CD4-positive, alpha-beta T cell treated with Interleukin-21 for 1 hour (primary cell): ENCODE results near the gene CNOT2.

Experiments
- DNase-seq: peaks from one replicate; pipeline ENCODE4 v3.0.0-alpha.2; 2020

CNOT2 gene

DNA sequence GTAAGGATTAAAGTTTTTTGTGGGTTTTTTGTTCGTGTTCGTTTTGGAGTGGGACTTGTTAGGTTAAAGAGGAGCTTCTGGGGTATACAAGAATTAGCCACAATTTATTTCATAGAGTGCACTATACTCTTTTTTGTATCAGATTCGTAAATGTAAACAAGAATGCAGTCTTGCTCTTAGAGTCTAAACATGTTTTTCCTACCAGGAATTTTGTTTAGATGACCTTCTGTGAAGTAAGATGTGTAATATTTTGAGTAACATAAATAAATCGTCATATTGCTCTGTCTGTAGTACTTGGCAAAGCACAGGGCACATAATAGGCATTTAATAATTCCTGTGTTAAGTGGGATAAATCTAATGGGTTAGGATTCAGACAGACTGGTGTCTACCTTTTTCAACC, 9.6 kb downstream of the CNOT2 start:
- DNase-seq: no peak

DNA sequence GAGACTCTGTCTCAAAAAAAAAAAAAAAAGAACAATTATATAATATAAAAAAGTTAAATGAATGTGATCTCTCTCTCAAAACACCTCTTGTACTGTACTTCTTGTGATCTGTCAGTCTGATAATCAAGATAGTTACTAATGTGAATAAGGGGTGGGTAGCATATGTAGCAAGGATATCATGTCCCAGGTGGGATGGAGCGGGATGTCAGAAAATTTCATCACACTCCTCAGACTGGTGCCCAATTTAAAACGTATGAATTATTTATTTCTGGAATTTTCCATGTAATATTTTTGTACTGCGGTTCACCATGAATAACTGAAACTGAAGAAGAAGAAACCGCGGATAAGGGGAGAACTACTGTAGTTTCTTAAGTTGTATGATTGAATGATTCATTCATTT, 11.0 kb downstream of the CNOT2 start:
- no peak for DNase-seq

DNA sequence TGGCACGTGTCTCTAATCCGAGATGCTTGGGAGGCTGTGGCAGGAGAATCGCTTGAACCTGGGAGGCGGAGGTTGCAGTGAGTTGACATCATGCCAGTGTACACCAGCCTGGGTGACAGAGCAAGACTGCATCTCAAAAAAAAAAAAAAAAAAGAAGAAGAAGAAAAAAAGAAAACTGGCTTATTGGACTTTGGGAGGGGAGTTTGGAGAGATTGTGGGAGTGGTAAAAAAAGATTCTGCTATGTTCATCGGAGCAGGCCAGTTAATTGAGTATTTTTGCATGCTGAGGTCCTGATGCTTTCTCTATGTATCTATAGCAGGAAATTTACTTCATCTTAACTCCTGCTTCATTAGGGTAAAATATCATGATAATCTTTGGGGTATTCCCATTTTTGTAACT, 11.6 kb downstream of the CNOT2 start:
- DNase-seq: no peak

DNA sequence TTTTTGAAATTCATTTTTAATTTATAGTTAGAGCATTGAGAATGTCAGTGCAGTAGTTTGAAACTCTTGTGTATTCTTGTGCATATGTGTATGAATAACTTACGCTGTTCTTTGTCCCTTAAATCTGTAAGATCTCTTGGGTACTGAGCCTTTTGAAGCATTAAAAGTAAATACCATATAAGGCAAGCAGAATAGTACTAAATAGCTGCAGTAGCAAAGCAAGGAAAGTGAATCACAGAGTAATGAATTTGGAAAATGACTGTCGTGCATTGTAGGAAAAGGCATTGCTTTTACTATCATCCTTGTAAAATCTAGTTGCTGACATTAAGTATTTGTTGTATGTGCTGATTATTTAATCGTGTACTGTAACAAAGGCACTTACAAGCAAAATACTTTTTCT, 12.1 kb downstream of the CNOT2 start:
- no peak for DNase-seq

DNA sequence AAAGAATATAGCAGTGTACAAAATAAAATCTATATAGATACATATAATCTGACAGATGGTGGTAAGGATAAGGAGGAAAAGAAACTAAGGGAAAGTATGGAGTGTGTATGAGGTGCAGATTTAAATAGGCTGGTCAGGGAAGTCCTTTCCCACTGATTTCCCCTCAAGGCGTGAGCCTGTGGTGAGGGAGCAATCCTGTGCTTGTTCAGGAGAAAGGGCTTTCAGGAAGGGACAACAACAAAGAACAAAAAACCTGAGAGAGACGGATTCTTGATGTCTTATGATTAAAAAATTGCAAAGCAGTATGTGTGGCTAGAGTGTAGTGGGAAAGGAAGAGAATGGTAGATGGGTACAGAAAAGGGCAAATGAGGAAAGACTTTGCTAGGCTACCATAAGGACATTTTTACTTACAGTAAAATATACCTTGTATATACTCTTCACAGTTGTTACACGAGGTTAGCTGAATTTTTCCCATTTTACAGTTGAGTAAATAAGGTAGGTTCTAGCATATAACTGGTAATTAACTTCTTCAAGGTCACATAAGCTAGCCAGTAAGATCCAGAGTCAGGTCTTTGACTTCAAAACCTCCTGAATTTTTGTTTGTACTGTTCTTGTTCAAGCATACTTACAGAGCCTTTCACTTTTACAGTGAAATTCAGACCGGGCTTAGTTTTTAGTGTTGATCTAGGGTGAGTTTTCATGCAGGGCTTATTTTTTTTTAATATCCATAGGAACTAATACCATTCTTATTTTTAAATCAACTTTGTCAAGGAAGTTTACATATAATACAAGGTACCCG, 15.6 kb downstream of the CNOT2 start:
- DNase-seq: no peak

DNA sequence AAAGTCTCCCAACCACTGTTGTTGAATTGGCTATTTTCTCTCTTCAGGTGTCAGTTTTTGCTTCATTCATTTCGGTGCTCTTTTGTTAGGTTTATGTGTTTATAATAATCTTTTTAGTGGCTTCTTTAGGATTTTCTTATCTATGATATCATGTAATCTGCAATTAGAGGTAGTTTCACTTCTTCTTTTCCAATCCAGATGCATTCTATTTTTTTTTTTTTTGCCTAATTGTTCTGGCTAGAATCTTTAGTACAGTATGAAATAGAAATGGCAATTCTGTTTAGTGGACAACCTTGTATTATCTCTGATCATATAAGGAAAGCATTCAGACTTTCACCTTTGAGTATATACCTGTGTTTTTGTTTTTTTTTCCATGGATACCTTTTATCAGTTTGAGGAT, 17.4 kb downstream of the CNOT2 start:
- no peak for DNase-seq

DNA sequence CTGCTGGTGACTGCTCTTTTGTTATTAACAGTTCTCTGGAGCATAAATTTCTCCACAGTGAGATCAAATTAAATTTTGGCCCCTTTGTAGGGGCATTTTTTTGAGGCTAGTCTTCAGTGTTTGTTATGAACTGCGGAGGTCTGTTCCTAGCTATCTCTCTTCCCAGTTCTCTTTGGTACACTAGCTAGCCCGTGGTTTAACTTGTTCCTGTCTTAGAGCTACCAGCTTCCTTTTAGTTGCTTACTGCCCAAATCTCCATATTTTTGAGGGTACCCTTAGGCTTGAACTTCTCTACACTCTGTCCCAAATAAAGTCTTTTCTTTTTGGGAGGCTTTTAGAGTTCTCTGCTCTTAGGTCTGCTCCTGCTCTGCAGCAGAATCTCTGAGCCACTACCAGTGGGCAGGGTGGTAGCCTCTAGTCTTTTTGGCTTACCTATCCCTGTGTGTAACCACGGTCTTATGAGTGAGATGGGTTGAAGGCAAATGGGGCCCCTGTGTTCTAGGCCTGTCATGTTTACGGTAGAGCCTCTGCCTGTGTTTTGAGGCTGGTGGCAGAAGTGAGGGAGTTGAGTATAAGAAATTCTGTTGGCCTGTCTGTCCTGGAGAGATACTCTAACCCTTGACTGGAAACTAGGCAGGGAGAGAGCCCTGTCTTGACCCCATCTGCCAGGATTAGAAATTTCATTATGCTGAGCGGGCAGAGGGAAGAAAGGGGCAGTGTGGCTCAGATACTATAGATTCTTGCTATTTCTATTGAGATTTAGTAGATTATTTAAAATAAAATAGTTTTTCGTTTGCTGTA, 21.0 kb downstream of the CNOT2 start:
- DNase-seq: no peak

DNA sequence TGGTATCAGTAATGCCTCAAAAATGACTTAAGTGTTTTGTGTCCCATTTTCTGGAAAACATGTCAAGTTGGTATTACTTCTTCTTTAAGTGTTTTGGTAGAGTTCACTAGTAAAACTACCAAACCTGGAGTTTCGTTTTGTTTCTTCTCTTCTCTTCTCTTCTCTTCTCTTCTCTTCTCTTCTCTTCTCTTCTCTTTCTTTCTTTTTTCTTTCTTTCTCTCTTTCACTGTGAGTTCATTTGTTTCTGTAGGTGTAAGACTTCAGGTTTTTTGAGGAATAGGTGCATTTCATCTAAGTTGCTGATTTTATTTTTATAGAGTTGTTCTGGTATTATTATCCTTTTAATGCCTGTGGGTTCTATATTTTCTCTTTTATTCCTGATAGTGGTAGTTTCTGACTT, 21.9 kb downstream of the CNOT2 start:
- no peak for DNase-seq

DNA sequence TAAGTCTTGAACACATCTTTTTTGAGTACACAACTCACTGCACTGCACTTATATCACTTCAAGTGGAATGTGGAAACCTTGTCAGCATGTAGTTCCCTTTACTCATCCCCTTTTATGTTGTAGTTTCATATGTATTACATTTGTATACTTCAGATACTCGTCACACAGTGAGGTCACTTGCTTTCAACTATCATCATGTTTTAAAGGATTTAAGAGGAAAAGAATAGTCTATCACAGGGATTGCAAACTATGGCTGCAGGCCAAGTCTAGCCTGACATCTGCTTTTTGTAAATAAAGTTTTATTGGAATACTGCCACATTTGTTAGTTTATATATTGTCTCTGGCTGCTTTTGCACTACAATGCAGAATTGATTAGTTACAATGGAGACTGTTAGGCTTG, 24.3 kb downstream of the CNOT2 start:
- DNase-seq: no peak

DNA sequence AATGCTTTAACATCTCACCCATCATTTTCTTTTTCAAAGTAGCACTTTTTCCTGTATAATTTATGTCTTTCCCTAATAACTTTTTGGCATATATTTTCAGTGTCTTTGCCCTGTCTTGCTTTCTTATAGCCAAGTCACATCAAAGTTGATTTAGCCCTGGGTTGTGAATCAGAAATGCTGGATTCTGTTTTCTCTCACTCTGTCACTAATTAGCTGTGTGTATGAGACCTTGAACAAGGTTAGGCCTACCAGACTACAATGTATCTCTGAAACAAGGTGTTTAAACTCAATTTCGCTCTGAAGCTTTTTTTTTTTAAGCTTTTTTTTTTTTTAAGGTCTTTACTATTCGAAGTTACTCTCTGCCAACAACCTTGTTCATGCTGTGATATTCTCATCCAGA, 25.7 kb downstream of the CNOT2 start:
- DNase-seq: no peak

DNA sequence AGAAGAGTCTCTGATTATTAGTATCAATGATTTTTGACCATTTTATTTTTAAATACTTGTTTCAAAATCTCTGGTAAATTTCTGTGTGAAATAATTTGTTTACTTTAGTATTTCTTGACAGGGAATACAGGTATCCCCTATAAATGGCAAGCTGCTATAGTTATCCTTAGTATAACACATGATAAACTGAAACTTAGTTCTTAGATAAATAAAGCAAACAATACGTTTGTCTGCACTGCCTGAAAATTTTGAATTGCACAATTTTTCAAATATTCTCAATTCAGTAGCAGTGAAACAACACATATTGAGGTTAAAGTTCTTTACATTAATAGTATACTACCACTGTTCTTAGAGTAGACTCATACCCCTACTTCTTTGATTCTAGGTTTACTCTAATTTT, 26.9 kb downstream of the CNOT2 start:
- no peak for DNase-seq

DNA sequence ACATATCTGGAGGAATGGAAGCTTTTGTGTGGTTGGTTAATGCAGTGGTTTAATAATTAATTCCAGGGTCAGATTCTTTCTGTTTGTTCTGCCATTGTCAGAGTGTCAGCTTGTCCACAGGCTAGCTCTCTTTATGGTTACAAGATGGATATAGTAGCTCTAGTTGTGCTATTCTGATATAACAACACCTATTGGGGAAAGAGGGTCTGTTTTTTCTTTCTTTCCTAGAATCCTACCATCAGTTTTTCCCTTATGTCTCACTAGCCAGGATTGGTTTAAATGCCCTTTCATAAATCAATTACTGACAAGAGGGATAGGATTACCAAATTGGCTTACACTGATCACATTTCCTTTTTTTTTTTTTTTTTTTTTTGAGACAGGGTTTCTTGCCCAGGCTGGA, 27.8 kb downstream of the CNOT2 start:
- DNase-seq: no peak

DNA sequence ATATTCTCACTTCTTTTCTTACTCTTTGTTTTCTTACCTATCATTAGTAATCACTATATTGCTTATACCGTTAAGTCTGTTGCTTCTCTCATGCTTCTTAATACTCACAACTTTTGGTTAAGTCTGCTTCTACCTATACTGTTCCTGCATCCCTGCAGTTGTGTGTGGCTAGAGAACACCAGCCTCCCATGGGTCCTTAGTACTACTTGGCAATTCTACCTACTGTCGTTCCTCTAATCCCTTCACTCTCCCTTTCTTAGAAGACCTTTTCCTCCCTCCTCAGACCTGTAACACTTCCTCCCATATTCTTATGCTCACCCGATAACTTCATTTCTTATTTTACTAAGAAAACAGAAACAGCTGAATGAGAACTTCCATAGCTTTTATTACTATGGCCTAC, 29.3 kb downstream of the CNOT2 start:
- DNase-seq: no peak

DNA sequence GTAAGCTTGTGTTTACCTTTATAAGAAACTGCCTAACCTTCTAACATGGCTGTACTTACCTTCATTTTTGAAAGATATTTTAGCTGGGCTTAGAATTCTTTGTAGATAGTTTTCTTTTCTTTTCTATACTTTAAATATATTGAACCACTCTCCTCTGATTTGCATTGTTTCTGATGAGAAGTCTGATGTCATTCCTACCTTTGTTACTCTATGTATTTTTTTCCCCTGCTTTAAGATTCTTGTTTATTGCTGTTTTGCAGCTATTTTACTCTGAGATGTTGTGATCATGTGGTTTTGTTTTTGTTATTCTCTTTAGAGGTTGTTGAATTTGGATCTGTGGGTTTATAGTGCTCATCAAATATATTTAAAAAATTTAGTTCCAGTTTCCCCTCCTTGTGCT, 31.8 kb downstream of the CNOT2 start:
- DNase-seq: no peak

DNA sequence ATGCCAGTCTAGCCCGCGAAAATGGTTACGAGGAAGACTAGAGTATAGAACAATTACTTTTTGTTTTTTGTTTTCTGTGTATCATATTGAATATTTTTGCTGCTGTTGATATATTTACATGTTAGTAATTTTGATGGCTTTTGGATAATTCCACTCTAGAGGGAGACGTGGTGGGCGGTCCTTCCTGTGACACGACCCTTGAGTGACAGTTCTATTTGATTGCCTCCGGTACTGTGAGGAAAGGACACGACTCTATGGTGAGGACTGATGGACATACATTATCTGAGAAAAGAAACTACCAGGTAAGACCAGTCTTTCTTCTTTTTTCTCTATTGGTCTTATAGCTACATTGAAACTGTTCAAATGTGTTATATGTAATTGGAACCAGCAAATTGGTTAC, 34.7 kb downstream of the CNOT2 start:
- DNase-seq: no peak

DNA sequence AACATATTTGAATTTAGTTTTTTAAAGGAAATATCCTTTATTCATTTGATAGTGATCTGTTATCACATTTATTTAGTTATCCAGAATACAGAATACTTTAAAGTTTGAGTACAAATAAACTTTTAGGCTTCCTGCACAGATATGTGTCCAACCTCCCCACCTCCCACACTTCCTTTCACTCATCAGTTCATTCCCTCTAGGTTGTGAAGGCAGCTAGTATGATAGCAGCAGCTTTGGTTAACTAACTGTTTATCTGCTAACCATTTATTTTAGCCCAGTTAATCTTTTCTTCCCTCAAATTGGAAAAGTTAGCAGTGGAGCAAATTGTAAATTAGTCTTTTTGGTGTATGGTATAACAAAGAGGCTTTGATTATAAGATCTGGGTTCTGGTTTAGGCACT, 35.7 kb downstream of the CNOT2 start:
- DNase-seq: no peak

DNA sequence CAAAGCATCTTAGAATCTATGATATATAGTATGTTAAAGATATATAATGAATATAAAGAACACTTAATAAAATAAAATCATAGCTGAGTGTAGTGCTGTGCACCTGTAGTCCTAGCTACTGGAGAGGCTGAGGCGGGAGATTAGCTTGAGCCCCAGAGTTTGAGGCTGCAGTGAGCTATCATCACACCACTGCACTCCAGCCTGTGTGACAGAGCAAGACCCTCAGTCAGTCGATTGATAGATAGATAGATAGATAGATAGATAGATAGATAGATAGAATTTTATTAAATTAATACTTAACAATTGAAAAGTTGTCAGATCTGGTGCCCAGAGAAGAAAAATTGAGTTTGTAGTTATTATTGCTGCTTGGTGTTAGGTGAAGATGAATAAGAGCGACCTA, 40.0 kb downstream of the CNOT2 start:
- no peak for DNase-seq

DNA sequence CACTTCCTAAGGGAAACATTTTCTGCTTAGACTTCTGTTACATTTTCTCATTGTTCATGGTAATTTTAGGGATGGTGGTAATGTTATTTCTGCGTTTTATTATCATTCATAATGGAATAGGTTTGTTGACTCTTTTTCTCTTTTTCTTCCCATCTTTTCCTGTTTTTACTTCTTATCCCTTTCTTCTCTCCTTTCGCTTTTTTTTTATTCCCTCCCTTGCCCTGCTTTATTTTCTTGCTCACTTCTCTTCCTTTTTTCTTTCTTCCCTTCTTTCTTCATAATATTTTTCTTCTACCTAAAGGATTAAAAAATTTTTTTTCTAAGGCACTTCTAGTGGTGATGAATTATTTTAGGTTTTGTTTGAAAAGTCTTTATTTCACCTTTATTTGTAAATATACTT, 45.6 kb downstream of the CNOT2 start:
- no peak for DNase-seq

DNA sequence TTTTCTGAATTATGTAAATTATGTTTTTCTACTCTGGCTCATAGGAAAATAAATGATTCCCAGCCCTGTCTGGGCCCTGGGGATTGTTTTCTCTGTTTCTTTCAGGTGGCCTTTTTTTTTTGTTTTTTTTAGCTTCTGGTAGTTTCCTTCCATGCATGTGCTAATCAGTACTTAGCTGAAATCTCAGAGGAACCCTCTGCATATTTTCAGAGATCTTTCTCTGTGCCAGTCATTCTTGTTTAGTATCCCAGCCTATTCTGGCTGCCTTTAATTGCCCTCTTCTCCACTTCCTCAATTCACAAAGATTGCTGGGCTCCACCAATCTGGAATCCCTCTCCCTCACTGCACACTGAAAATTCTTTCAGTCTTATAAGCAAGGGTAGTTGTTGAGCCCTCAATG, 46.9 kb downstream of the CNOT2 start:
- DNase-seq: no peak

DNA sequence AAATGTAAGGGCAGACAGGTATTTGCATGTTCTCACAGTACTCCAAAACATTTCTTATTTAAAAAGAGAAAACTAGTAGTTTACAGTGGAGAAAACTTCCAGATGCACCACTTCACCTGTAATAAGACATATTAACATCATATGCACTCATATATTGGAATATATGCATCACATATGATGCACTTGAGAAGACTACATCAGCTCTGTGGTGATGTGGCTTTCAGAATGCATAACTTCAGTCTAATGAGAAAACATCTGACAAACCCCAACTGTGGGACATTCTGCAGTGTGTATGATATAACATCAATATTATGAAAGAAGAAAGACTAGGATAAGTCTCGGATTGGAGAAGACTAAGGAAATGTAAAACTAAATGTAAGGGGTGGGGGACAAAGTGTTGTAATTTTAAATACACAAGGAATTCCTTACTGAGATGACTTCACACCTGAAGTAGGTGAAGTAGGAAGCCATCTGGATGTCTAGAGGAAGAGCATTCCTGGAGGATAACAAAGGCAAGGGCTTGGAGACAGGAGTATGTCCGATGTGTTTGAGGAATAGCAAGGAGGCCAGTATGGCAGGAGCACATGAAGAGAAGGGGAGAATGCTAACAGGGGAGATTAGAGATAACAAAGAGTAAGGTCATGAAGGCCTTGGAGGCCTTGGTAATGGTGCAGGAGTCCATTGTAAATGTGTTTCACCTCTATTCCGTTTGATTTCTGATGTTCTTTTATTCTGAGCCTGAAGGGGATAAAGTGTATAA, 49.0 kb downstream of the CNOT2 start:
- no peak for DNase-seq

DNA sequence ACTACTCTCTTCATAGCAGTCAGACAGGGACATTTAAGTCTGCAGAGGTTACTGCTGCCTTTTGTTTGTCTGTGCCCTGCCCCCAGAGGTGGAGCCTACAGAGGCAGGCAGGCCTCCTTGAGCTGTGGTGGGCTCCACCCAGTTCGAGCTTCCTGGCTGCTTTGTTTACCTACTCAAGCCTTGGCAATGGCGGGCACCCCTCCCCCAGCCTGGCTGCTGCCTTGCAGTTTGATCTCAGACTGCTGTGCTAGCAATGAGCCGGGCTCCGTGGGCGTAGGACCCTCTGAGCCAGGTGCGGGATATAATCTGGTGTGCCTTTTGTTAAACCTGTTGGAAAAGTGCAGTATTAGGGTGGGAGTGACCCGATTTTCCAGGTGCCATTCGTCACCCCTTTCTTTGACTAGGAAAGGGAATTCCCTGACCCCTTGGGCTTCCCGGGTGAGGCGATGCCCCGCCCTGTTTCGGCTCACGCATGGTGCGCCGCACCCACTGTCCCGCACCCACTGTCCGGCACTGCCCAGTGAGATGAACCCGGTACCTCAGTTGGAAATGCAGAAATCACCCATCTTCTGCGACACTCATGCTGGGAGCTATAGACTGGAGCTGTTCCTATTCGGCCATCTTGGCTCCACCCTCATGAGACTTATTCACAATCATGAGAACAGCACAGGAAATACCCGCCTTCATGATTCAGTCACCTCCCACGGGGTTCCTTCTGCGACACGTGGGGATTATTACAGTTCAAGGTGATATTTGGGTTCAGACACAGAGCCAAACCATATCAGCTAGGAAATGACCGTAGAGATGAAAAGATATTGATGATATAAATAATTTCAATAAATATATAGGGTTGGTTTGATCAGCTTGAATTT, 61.7 kb downstream of the CNOT2 start:
- DNase-seq: peak; percentile 34

DNA sequence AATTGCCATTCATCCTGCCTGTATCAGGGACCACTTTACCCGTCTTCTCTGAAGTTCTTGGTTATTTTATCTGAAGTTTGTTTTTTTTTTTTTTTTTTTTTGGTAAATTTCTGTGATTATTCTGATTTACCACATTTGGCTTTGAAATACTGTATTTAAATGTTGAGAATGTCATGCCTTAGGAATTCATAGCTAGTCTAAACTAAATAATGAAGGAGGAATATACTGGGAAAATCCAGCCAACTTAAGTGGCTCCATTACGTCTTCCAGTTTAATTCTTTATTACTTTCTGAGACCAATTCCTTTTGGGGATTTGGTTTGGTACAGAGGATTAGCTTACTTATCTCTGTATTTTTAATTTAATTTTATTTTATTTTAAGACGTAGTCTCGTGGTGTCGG, 62.6 kb downstream of the CNOT2 start:
- DNase-seq: no peak

DNA sequence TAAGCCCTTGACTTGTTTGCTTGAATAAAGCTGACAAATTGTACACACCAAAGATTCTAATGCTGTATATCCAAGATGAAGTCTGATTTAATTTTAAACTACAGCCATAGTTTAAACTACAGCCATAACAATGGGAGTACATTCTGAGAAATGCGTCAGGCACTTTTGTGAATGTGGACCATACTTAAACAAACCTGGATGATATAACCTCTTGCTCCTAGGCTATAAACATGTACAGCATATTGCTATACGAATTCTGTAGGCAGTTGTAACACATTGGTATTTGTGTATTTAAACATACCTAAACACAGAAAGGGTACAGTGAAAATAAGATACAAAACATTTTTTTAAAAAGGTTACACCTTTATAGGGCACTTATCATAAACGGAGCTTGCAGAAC, 63.4 kb downstream of the CNOT2 start:
- DNase-seq: no peak
